OCI-LY7 (cell line): ENCODE results near the gene MUC20. TPM values are rescaled to one million over a fixed set of nuclear protein-coding genes. Genes with fewer than 3 reads are reported as not detected.

Source experiments
- BruUV-seq: library from RNA; stranded (reverse); fragments of 400-500 nt; replicated peaks from 2 replicates; lab custom pipeline; 2021; lab: Mats Ljungman, UMichigan
- CTCF ChIA-PET: fragments of 300-600 bp; sonication (Branson Sonifier 250); formaldehyde crosslinking; loops from one replicate; lab custom pipeline; 2022; ENCODE audit warnings: antibody characterized with exemption; ENCODE audit not compliant: unreplicated experiment; lab: Charles Lee
- POLR2A ChIA-PET: fragments of 300-600 bp; sonication (Branson Sonifier 250); formaldehyde crosslinking; loops from one replicate; lab custom pipeline; 2022; ENCODE audit warnings: antibody characterized with exemption; lab: Charles Lee
- DNase-seq: peaks from one replicate; pipeline ENCODE4 v3.0.0-alpha.2; 2015; ENCODE audit warnings: low spot score
- H2AFZ ChIP-seq: fragments of 200-600 bp; sonication (generic), shearing (Covaris generic); 2 replicates; pipeline ENCODE4 v1.6.1; 2014; ENCODE audit warnings: mild to moderate bottlenecking, antibody characterized with exemption, low read length, moderate library complexity
- H3K27ac ChIP-seq: fragments of 200-600 bp; sonication (generic); 2 replicates; pipeline ENCODE4 v1.5.1; 2014; ENCODE audit warnings: mixed run types, low read depth, mild to moderate bottlenecking, moderate library complexity, low read length, inconsistent platforms; ENCODE audit not compliant: poor library complexity, severe bottlenecking
- H3K36me3 ChIP-seq: fragments of 200-600 bp; sonication (generic); 2 replicates; pipeline ENCODE4 v1.6.1; 2014; ENCODE audit warnings: mild to moderate bottlenecking, antibody characterized with exemption, low read length, moderate library complexity, mixed read lengths; ENCODE audit not compliant: insufficient read depth
- H3K4me1 ChIP-seq: fragments of 200-600 bp; sonication (generic); 2 replicates; pipeline ENCODE4 v1.5.1; 2014; ENCODE audit warnings: mild to moderate bottlenecking, low read length; ENCODE audit not compliant: insufficient read depth, poor library complexity, severe bottlenecking
- H3K4me2 ChIP-seq: fragments of 200-600 bp; sonication (generic); 2 replicates; pipeline ENCODE4 v1.6.1; 2014; ENCODE audit warnings: mild to moderate bottlenecking, low read length
- H3K4me3 ChIP-seq: fragments of 200-600 bp; sonication (generic); 2 replicates; pipeline ENCODE4 v1.5.1; 2014; ENCODE audit warnings: mild to moderate bottlenecking, low read depth, low read length; ENCODE audit not compliant: poor library complexity, severe bottlenecking
- H3K79me2 ChIP-seq: fragments of 200-600 bp; sonication (generic); 2 replicates; pipeline ENCODE4 v1.6.1; 2016; ENCODE audit warnings: low read depth, mild to moderate bottlenecking, low read length, moderate library complexity, mixed read lengths; ENCODE audit not compliant: insufficient read depth
- H3K9me2 ChIP-seq: fragments of 200-600 bp; sonication (generic); 2 replicates; pipeline ENCODE4 v1.6.1; 2016; ENCODE audit warnings: mild to moderate bottlenecking, low read length, mixed read lengths; ENCODE audit not compliant: insufficient read depth
- H3K9me3 ChIP-seq: fragments of 200-600 bp; sonication (generic); 2 replicates; pipeline ENCODE4 v1.6.1; 2014; ENCODE audit warnings: mild to moderate bottlenecking, mixed run types, low read length, mixed read lengths
- H4K20me1 ChIP-seq: fragments of 200-600 bp; sonication (generic); 2 replicates; pipeline ENCODE4 v1.6.1; 2014; ENCODE audit warnings: mild to moderate bottlenecking, antibody characterized with exemption, low read length, moderate library complexity, mixed read lengths; ENCODE audit not compliant: insufficient read depth
- CTCF ChIP-seq: fragments of 200-600 bp; sonication (generic); conservative IDR thresholded peaks from 2 replicates; pipeline ENCODE4 v1.5.1; 2014; ENCODE audit warnings: mild to moderate bottlenecking, antibody characterized with exemption, low read length, moderate library complexity, mixed read lengths
- EZH2phosphoT487 ChIP-seq: fragments of 200-600 bp; sonication (generic); IDR thresholded peaks from 2 replicates; pipeline ENCODE4 v1.6.1; 2018; ENCODE audit warnings: low read depth, borderline replicate concordance, mild to moderate bottlenecking, mixed run types, antibody characterized with exemption, low read length, moderate library complexity, mixed read lengths
- intact Hi-C: fragments of 100-400 bp; cut with micrococcal nuclease; formaldehyde crosslinking; loops from one replicate; pipeline ENCODE4 v1.10.0; 2022; ENCODE audit not compliant: unreplicated experiment
- total RNA-seq, 2 experiments: library from RNA; depleted of rRNA in 1 of 2; stranded (reverse); fragments of >200 nt in 1 of 2; shearing (Covaris generic) in 1 of 2; gene quantifications; 2 replicates each; pipeline ENCODE4 v1.2.3, GENCODE V29; 2014 to 2022

MUC20 gene
- total RNA-seq, 2 experiments from 2014 or later = 0.40 to 1.1 TPM

- Histone ChIP-seq H3K9me3 (no peaks in the 10 kb centered on the region), H3K4me1 (no peaks in the 10 kb centered on the region), H3K79me2 (no peaks in the 10 kb centered on the region), H2AFZ (no peak overlapping the region), H4K20me1 (no peaks in the 10 kb centered on the region), H3K4me2 (no peak overlapping the region), H3K4me3 (no peak overlapping the region), H3K36me3 (no peaks in the 10 kb centered on the region), H3K9me2 (no peaks in the 10 kb centered on the region), H3K27ac (no peak overlapping the region)
- TF ChIP-seq EZH2phosphoT487 (no peak), CTCF (no peak)
- no peak for DNase-seq
- ChIA-PET POLR2A (no interaction called here), CTCF (no interaction called here)
- intact Hi-C loops = no loop called here
- no TSS peak for BruUV-seq
Measured at GRCh38 chr3:195744437-195744836, 23.7 kb downstream of the MUC20 start.

- DNase-seq = no peak
- intact Hi-C loops = loop anchor here (5.0 kb wide), 1 partner anchor 246 kb away; no protein-coding TSS in a partner anchor
- H2AFZ ChIP-seq = no peak overlapping the region
- H3K4me3 ChIP-seq = no peak overlapping the region
- no peaks in the 10 kb centered on the region for H3K79me2 ChIP-seq
- H4K20me1 ChIP-seq = no peaks in the 10 kb centered on the region
- BruUV-seq = no TSS peak
- no peaks in the 10 kb centered on the region for H3K9me2 ChIP-seq
- no peak overlapping the region for H3K4me2 ChIP-seq
- TF ChIP-seq CTCF = no peak
- no peak for TF ChIP-seq EZH2phosphoT487
- no peaks in the 10 kb centered on the region for H3K4me1 ChIP-seq
- H3K9me3 ChIP-seq = no peaks in the 10 kb centered on the region
- H3K36me3 ChIP-seq = no peaks in the 10 kb centered on the region
- ChIA-PET CTCF (no interaction called here), POLR2A (no interaction called here)
- no peak overlapping the region for H3K27ac ChIP-seq
Measured at GRCh38 chr3:195746346-195746745, 25.6 kb downstream of the MUC20 start.

GRCh38 chr3:195746751-195747150 lies 26.0 kb downstream of the MUC20 start:
- Histone ChIP-seq H2AFZ (no peak overlapping the region), H4K20me1 (no peaks in the 10 kb centered on the region), H3K4me3 (no peak overlapping the region), H3K4me1 (no peaks in the 10 kb centered on the region), H3K79me2 (no peaks in the 10 kb centered on the region), H3K27ac (no peak overlapping the region), H3K9me3 (no peaks in the 10 kb centered on the region), H3K36me3 (no peaks in the 10 kb centered on the region), H3K9me2 (no peaks in the 10 kb centered on the region), H3K4me2 (no peak overlapping the region)
- TF ChIP-seq CTCF = no peak
- no peak for TF ChIP-seq EZH2phosphoT487
- DNase-seq = no peak
- ChIA-PET CTCF (no interaction called here), POLR2A (interaction anchor here (0.7 kb wide), 1 partner anchor 215 kb away, joined by 3 read pairs; no protein-coding TSS in a partner anchor)
- intact Hi-C loops = loop anchor here (5.0 kb wide), 1 partner anchor 246 kb away; no protein-coding TSS in a partner anchor
- no TSS peak for BruUV-seq
